CD4-positive, alpha-beta T cell treated with Interleukin-10 for 1 hour (primary cell): ENCODE measurements around the gene TP53I13.

ENCODE experiments used
- DNase-seq: peaks from one replicate; pipeline ENCODE4 v3.0.0-alpha.2; 2020

TP53I13 gene

GRCh38 chr17:29595107-29595942 is 26.8 kb downstream of the TP53I13 start:
- DNase-seq = no peak

- DNase-seq = no peak
Observed at GRCh38 chr17:29595943-29596774, 27.7 kb downstream of the TP53I13 start.

- DNase-seq = no peak
Observed at GRCh38 chr17:29596811-29597210, 28.3 kb downstream of the TP53I13 start.

GRCh38 chr17:29597361-29598172 is 29.1 kb downstream of the TP53I13 start:
- DNase-seq = no peak

- no peak for DNase-seq
Observed at GRCh38 chr17:29603109-29603674, 34.7 kb downstream of the TP53I13 start.

- no peak for DNase-seq
Observed at GRCh38 chr17:29607557-29608195, 39.2 kb downstream of the TP53I13 start.

- no peak for DNase-seq
Observed at GRCh38 chr17:29608986-29609385, 40.5 kb downstream of the TP53I13 start.

GRCh38 chr17:29610395-29610794 is 41.9 kb downstream of the TP53I13 start:
- no peak for DNase-seq

- DNase-seq = no peak
Observed at GRCh38 chr17:29611351-29612093, 43.0 kb downstream of the TP53I13 start.

- no peak for DNase-seq
Observed at GRCh38 chr17:29612094-29612403, 43.5 kb downstream of the TP53I13 start.

GRCh38 chr17:29612404-29613280 is 44.1 kb downstream of the TP53I13 start:
- no peak for DNase-seq

GRCh38 chr17:29613352-29613837 is 44.9 kb downstream of the TP53I13 start:
- peak; percentile 94 for DNase-seq

GRCh38 chr17:29613856-29614255 is 45.4 kb downstream of the TP53I13 start:
- DNase-seq = no peak

GRCh38 chr17:29614349-29615047 is 46.0 kb downstream of the TP53I13 start:
- DNase-seq = no peak

- peak; percentile 80 for DNase-seq
Observed at GRCh38 chr17:29615048-29615385, 46.5 kb downstream of the TP53I13 start.

GRCh38 chr17:29615492-29616299 is 47.2 kb downstream of the TP53I13 start:
- peak; percentile 89 for DNase-seq

GRCh38 chr17:29616300-29617048 is 48.0 kb downstream of the TP53I13 start:
- DNase-seq = no peak

GRCh38 chr17:29617125-29617480 is 48.6 kb downstream of the TP53I13 start:
- DNase-seq = peak; percentile 93
